RKO (cell line): ENCODE data around the gene METTL18.
"Not testable (repeated sequence)": the region's sequence is repeated elsewhere in the genome, so short reads cannot be mapped to it uniquely, and the experiment has no call there.

Experiments
- DNase-seq: peaks from one replicate; pipeline ENCODE4 v3.0.0-alpha.2; 2016; ENCODE audit warnings: low spot score

METTL18 gene

DNA sequence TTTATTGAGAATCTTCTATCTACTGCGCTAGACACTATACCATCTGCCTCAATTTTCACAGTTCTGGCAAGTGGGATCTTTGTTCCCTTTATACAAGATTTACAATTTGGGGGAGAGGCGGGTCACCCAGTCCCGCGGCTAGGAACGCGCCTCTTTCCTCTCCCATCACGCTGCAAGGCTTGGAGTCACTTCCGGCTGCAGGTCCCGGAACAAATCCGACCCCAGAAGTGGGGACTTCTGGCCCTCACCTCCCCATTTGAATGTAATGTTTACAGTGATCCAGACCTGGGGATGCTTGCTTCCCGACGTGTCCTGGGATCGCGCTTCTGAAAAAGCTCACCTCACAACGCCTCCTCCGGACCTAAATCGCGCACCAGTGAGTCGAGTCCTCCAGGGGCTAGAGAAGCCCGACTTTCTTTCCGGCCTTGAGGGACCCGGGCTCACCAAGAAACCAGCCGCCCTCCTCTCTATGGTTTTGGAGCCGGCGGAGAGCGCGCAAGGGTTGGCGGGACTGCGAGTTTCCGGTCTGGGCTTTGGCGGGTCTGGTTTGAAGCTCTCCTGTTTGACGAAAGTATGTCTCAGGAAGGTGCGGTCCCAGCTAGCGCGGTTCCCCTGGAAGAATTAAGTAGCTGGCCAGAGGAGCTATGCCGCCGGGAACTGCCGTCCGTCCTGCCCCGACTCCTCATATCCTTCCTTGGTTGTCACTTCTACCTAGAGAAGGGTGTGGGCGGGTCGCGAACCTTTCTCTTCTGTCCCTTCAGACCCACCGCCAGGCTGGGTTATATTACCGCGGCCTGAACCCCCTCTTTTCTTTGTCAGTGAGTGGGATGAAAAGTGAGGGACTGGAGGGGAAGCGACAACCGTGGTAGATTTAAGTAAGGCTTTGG is at the start of gene METTL18:
TSS of gene METTL18 (minus strand) at position 378 of the 887 bp plus-strand sequence. CDS start 1,212 bp downstream, outside the sequence.
- DNase-seq = peak; percentile 95

DNA sequence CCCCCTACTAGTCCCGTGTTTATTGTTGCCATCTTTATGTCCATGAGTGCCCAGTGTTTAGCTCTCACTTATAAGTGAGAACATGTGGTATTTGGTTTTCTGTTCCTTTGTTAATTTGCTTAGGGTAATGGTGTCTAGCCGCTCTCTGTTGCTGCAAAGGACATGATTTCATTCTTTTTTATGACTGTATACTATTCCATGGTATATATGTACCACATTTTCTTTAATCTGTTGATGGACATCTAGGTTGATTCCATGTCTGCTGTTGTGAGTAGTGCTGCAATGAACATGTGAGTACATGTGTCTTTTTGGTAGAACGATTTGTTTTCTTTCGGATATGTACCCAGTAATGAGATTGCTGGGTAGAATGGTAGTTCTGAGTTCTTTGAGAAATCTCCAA is 44.2 kb upstream of the METTL18 start:
- DNase-seq = no peak

DNA sequence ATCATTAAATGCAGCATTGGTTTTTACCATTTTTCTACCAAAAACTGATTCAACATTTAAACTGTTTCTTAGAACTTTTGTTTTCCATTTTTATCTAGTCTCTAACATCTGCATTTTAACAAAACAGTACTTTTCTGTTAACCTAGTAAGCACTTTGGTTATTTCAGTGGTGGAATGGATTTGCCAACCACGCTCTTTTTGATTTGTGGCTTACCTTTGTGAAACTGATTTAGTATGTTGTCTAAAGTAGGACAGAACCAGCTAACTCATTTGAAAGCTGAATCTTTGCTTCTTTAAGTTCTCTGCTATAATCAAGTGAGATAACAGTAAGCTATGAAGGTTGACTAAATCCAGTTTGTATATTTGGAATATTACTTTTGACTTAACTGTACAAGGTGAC is 41.5 kb upstream of the METTL18 start:
- no peak for DNase-seq

DNA sequence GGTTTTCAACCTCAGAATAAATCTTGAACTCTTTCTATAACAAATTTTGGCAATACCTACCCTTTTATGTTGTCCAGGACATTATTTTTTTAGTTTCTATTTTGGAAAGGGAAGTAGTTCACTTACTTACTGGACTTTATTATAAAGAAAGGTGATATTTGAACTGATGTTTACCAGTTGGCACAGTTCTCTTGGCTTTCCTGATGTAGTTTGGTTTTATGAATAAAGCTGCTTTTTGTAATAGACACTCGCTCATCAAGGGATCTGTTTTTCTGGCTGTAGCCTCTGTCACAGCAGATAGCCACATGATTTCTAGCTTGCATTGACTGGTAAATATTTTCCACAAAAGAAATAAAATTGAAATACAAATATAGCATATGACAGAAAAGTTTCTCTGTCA is 40.9 kb upstream of the METTL18 start:
- DNase-seq = no peak

DNA sequence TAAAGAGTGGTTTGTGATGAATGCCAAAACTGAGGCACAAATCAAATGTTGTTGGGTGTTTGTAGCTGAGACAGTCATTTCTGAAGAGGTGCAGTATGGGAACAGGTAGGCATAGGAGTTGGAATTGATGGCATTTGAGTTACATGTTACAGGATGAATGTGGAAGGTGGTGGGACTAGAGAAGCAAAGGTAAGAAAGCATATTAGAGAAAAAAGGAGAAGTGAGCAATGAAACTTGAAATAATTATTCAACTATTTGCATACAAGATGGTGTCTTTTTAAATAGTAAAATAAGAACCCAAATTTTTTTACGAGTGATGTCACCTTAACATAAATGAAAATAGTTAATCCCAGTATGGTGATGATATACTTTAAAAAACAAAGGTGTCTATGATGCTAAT is 40.2 kb upstream of the METTL18 start:
- DNase-seq = no peak

DNA sequence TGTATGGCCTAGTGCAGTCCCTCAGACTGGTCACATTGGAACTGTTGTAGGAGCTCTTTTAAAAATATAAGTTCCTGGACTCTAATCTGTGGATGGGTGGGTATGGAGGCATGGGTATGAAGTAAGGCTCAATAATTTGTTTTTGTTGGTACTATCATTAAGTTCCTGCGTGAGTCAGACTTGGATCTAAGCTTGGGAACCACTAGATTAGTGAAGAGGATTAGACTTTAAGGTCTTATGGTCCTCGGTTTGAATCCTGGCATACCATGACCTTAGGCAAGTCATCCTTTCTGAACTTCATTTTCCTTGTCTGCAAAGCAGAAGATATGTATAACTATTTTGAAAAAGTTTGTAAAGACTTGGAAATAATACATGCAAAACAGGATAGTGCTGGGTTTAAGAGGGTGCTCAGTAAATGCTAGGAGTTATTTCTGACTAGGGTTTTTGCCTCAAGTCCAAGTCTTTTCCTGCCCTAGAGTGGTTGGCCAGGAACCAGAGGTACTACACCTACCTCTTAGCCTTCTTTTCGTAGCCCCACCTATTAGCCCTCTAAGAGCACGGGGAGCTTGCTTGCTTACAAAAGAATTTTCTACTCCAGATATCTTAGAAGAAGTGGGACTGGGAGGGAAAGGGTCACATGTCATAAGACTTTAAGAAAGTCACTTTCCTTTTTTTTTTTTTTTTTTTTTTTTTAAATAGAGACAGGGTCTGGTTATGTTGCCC is 38.6 kb upstream of the METTL18 start:
- no peak for DNase-seq

DNA sequence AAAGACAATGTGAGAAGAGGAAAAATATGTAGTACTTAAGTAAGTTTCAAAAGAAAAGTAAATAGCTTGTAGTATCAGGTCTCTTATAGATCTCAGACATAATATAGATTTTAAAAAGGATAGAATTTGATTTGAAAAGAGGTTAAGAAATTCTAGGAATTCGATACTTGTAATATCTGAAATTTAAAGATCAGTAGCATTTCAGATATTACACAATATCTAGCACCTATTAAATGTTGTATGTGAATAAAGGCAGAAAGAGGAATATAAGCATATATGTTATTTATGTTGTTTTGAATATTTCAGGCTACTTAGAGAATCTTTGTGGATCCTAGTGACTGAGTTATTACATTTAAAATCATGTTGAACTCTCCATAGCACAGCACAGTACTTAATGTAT is 35.0 kb upstream of the METTL18 start:
- no peak for DNase-seq

DNA sequence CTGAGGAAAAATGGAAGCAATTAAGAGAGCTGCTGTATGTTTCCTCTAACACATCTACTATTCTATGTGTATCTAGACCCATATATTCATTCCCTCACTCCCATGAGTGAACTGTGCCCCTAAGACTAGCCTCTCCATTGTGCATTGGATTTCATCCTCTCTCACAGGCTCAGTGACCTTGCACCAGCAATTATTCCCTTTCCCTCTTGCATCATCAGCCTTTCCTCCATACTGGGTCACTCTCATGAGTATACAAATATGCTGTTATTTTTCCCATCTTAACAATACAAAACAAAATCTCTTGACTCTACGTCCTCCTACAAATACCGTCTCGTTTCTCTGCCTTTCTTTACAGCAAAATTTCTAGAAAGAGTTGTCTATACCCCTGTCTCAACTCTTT is 29.4 kb upstream of the METTL18 start:
- DNase-seq = no peak

DNA sequence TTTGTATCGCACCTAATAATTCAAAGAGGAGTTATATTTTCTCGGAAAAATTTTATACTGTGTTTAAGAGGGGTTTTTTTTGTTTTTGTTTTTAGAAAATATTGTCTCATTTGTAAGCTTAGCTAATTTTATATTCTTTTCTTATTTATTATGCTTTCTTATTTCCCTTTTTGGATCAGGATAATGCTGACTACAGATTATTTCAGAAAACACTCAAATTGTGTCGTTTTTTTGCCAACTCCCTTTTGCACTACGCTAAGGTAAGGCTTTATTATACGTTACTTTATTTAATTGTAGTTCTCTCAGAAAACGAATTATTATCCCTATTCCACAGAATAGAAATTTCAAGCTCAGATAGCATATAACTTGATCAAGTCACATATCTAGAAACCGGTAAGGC is 26.8 kb upstream of the METTL18 start:
- DNase-seq = no peak

DNA sequence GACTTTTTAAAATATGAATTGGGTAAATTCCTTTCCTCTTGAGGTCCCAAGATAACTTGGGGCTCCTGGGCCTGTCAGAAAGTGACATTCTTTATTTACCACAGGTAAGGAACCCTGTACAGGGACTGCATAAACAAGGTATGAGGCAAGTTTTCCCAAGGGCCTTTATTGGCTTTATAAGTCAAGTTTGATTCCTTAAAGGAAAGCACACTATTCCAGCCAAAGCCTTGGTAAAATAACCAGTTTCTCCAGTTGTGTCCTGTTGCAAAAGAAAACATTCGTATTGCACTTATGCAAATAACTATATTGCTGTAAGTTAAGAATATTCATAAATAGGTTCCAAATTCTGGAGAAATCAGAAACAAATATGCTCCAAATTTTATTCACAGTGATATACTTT is 21.9 kb upstream of the METTL18 start:
- no peak for DNase-seq

DNA sequence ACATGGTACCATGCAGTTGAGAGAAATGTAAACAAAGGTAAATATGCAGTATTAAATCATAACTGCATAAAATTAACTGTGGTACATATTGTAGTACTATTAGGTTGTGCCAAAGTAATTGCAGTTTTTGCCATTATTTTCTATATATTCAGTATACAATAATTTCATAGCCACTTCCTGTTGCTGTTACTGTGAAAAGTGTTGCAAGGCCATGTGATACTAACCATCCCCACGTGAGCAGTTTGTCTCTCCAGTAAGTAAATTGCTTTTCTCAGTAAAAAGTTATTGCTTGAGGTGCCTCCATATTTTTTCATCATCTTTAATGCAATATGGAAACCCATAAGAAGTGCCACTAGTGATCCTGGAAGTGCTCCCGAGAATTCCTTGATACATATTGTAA is 19.6 kb upstream of the METTL18 start:
- DNase-seq = no peak

DNA sequence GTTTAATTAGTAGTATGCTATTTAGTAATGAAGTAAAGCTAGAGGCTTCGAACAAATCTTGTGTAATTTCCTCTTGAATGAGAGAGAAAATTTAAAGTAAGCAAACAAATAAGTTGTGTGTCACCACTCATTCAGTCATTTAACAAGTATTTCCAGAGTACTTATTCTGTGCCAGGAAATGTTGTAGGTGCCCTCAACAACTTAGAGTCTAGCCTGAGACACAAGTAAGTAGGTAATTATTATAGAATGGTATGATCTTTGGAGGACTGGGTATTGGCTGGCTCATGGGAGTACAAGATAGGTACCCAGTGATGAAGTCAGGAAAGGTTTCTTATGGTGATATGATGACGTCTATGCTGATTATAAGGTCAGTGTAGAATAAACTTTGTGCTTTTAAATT is 17.4 kb upstream of the METTL18 start:
- DNase-seq = no peak

DNA sequence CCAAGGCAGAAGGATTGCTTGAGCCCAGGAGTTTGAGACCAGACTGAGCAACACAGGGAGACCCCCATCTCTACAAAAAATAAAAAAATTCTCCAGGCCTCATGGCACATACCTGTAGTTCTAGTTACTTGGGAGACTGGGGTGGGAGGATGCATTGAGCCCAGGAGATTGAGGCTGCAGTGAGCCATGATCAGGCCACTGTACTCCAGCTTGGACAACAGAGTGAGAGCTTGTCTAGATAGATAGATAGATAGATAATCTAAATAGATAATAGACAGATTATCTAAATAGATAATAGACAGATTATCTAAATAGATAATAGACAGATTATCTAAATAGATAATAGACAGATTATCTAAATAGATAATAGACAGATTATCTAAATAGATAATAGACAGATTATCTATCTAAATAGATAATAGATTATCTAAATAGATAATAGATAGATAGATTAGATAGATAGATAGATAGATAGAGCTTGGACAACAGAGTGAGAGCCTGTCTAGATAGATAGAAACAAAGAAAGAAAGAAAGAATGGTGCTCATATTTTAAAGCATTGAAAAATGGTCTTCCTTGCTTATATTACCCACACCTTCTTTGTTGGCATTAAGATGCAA is 16.8 kb upstream of the METTL18 start:
- DNase-seq = not testable (repeated sequence)

DNA sequence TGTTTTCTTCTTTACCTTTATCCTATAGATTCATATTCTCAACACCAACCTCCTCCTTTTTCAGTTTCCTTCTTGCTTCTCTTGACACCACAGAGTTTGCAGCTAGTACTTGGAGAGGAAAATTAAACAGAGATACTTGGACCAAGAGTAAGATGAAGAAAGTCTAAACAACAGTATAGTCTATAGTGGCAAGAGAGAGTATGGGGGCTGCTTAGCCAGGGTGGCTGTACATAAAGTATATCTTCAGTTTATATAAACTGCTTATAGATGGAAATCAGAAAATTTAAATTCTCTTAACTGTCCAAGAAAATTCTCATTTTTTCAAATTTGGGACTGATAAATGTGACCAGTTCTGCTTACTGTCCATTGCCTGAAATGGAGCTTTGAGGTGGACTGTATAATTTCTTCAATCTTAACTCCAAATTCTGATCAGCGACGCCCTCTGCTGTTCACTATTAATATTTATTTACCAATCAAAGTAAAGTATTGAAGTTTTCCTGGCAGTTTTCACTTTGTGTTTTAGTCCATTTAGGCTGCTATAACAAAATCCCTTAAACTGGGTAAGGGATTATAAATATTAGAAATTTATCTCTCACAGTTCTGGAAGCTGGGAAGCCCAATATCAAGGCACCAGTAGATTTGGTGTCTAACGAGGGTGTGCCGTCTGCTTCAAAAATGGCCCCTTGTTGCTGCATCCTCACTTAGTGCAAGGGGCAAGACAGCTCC is 14.8 kb upstream of the METTL18 start:
- DNase-seq = peak; percentile 49

DNA sequence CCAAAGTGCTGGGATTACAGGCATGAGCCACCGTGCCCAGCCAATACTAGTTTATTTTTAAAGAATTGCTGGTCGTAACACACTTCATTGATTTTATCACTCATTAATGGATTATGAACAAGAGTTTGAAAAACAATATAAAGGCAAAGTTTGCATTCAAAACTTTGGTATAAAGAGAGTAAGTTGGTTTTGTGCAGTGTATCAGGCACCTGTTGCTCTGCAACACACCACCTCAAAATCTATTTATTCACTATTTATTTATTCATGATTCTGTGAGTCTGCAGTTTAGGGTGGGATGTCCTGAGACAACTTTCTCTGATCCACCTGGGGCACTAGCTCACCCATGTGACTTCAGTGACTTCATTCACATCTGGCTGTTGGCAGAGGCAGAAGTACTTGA is 10.2 kb upstream of the METTL18 start:
- no peak for DNase-seq

DNA sequence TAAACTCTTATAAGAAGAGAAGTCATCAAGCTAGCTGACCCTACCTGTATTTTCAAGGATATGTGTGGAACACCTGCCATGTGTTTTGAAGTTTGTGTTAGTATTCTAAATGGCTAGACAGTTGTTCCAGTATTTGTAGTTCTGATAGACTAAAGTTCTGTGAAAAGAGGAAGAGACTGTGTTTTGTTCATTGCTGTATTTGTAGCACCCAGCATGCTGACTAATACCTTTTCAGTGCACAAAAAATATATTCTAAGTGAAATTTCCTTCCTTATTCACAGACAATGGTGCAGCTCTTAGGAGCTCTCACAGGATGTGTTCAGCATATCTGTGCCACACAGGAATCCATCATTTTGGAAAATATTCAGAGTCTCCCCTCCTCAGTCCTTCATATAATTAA is 8.2 kb upstream of the METTL18 start:
- DNase-seq = no peak

DNA sequence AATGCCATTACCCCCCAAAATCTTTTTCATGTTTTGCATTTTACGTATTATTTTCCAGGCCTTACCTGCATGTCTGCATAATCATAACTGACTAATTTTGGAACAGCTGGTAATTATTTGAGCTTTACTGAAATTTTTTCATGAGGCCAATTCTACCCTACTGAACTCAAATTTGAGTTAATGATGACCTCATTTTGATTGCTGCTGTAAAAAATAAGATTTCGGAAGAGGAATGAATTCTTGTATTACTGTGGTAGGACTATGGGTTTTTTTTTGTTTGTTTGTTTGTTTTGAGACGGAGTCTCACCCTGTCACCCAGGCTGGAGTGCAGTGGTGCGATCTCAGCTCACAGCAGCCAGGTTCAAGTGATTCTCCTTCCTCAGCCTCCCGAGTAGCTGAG is 2.6 kb upstream of the METTL18 start:
- DNase-seq = no peak

DNA sequence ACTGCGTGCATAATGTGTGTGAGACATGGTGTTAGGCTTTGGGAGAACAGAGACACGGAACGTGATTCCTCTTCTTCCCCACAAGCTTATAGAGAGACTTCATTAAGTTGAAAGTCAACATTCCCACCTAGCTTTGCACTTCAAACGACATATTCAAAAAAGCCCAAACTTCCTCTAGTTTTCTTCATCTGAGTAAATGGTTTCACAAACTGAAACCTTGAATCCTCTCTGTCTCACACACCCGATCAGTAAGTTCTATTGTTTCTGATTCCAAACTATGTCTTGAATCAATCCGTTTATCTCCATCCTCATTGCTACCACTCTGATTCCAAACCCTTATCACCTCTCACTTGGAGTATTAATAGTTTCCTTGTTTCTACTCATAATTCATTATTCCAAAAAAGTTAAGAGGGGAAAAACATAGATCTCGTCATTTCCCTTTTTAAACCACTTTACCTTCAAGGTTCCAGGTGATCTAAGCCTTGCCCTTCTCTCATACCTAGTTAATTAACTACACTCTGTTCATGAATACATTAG is 1.6 kb upstream of the METTL18 start:
- no peak for DNase-seq

DNA sequence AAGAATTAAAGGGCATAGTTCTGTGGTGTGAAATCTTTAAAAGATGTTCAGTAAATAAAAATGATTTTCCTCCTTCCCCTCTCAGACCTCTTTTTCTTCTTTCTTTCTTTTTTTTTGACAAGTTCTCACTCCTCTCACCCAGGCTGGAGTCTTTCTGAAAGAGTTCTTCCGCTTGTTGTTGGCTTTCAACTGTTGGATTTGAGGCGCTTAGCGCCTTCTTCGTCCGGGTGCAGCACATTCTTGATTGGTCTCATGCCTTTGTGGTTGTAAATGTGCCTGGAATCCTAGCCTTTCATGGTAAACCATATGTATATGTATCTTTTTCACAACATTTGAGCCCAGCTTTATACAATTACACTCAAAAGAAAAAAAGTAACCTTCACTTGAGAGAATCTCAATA is 980 bp upstream of the METTL18 start:
- DNase-seq = peak; percentile 56

DNA sequence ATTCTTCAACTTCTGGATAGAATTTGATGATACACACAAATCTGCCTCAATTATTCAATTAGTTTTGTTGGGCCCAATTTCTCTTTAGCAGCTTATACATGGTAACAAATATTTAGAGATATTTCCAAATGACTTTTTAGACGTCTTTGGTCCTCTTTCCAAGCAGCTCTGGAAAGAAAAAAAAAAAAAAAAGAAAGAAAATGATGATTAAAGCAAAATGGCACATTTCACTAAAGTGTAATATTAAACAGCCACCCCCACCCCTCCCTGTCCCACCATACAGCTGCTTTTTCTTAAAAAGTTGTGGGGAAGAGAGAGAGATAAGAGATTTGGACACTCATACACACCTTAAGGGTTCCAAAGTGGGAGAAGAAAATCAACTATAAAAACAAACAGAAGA is 977 bp downstream of the METTL18 start:
- DNase-seq = no peak

DNA sequence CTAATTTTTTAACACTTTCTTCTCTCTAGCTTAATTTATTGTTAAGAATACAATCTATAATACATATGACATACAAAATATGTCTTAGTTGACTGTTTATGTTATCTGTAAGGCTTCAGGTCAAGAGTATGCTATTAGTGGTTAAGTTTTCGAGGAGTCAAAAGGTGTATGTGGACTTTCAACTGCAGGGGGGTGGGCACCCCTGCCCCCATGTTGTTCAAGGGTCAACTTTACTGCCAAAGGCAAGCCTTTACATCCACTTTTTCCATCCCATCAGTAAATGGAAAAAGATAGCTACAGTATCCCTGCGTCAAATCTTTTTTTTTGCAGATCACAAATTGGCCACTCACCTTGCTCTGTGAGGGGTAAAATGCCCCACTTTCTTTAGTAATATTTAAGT is 6.3 kb downstream of the METTL18 start:
- no peak for DNase-seq

DNA sequence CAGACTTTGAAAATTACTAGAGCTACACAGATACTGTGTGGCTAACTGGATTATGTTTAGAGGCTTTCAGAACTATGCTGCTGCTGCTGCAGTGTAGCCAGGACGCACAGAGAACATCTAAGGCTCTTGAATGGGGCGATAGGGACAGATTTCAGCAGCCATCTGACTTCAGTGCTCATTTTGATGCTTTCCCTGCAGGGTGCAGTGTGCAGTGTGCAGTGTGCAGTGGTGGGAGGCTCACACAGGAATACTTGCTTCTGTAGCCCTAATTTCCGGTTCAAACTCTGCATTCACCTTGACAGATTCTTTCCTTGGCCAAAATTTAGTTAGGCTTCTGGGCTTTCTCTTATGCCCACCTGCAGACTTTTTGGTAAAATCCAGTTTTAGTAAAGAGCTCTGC is 7.7 kb downstream of the METTL18 start:
- DNase-seq = no peak
